ENCODE measurements around the gene MBNL2.

Gene MBNL2

DNA sequence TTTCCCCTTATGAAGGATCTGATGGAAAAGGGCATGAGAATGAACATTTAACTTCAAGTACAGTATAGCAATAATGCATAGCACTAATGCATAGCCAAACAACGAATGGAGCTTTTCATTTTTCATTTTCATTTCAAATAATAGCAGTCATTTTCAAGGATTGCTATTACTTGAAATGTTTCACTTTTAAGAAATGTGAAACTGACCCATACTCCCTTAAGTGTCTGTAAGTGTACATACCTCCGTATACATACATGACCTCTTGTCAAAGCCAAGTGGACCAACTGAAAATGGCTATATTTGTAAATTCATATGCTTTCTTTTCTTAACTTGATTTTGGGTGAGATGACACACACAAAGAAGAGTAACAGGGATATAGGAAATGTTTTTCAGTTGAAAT is 215.6 kb downstream of the MBNL2 start:
- H3K4me2 ChIP-seq (ENCODE audit: low read depth, low read length): 0 out of 2 replicates have a peak overlapping the region, but pooled peaks have one; percentile 3
- DNase-seq: no peak
- peaks cover 62% of the 10 kb centered on the region for H3K79me2 ChIP-seq (ENCODE audit: low read length)
- H3K27me3 ChIP-seq (replicated peaks; ENCODE audit: insufficient read depth, low read length): no peaks in the 10 kb centered on the region
- no peaks in the 10 kb centered on the region for H3K9me3 ChIP-seq (replicated peaks; ENCODE audit: insufficient read depth, low read length)
- no peak overlapping the region for H3K4me3 ChIP-seq (ENCODE audit: low read length)
- H3K9me2 ChIP-seq (replicated peaks; ENCODE audit: insufficient read depth, low read length): no peaks in the 10 kb centered on the region
- TF ChIP-seq EZH2 (optimal IDR thresholded peaks at IDR 0.05; ENCODE audit: low read depth, low read length): no peak
- TF ChIP-seq, protein P1, sequence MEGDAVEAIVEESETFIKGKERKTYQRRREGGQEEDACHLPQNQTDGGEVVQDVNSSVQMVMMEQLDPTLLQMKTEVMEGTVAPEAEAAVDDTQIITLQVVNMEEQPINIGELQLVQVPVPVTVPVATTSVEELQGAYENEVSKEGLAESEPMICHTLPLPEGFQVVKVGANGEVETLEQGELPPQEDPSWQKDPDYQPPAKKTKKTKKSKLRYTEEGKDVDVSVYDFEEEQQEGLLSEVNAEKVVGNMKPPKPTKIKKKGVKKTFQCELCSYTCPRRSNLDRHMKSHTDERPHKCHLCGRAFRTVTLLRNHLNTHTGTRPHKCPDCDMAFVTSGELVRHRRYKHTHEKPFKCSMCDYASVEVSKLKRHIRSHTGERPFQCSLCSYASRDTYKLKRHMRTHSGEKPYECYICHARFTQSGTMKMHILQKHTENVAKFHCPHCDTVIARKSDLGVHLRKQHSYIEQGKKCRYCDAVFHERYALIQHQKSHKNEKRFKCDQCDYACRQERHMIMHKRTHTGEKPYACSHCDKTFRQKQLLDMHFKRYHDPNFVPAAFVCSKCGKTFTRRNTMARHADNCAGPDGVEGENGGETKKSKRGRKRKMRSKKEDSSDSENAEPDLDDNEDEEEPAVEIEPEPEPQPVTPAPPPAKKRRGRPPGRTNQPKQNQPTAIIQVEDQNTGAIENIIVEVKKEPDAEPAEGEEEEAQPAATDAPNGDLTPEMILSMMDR (IDR thresholded peaks at IDR 0.05; ENCODE audit: low read length): no peak
- TF ChIP-seq EZH2phosphoT487 (IDR thresholded peaks at IDR 0.05; ENCODE audit: low read length): no peak
- H4K20me1 ChIP-seq (ENCODE audit: insufficient read depth, low read length): no peaks in the 10 kb centered on the region
- H3K27ac ChIP-seq (ENCODE audit: low read length): no peak overlapping the region
- H3K4me1 ChIP-seq (ENCODE audit: low read length): peaks cover 15% of the 10 kb centered on the region; the same call in 1 of the 2 replicates
- H3F3A ChIP-seq (ENCODE audit: insufficient read depth, low read length): peaks cover 7% of the 10 kb centered on the region; the same call in 1 of the 2 replicates
- H2AFZ ChIP-seq (ENCODE audit: low read length): no peak overlapping the region
- H3K36me3 ChIP-seq (replicated peaks; ENCODE audit: insufficient read depth, low read length): no peaks in the 10 kb centered on the region
- H3K9ac ChIP-seq (ENCODE audit: low read length): no peak overlapping the region

DNA sequence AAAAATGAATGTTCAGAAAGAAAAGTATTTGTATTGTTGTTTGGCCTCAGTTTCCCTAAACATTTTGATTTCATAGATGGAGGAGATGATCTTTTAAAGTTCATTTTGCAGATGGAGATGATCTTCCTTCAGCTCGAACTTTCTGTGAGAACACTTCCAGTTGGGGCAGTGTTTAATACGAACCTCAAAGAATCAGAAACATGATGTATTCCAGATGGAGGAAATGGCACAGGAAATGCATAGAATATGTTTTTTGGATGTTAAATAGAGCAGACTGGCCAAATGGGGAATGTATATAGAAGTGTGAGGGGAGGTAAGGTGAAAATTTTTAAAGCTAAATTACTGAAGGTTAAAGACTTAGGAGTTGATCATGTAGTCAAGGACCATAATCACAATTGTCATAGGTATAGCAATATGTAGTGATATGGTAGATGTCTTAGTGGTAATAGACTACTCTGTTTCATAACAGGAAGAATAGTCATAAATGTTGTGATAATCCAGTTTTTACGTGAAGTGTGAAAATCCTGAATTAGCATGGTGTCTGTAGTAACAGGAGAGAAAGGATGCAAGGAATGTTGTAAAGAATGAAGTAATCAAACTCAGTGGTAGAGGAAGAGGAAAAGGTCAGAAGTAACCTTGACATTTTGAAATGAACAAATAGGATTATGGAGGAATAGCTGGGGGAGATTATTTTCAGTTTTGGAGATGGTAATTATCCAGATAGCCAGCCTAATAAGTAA is 216.9 kb downstream of the MBNL2 start:
- no peak for DNase-seq
- Histone ChIP-seq H3K27ac (ENCODE audit: low read length) (no peak overlapping the region), H3K36me3 (replicated peaks; ENCODE audit: insufficient read depth, low read length) (no peaks in the 10 kb centered on the region), H3K4me3 (ENCODE audit: low read length) (no peak overlapping the region), H3K27me3 (replicated peaks; ENCODE audit: insufficient read depth, low read length) (no peaks in the 10 kb centered on the region), H2AFZ (ENCODE audit: low read length) (no peak overlapping the region), H3K79me2 (ENCODE audit: low read length) (peaks cover 70% of the 10 kb centered on the region), H3K4me1 (ENCODE audit: low read length) (peaks cover 15% of the 10 kb centered on the region; the same call in 1 of the 2 replicates), H4K20me1 (ENCODE audit: insufficient read depth, low read length) (no peaks in the 10 kb centered on the region), H3K4me2 (ENCODE audit: low read depth, low read length) (no peak overlapping the region), H3K9ac (ENCODE audit: low read length) (no peak overlapping the region), H3K9me2 (replicated peaks; ENCODE audit: insufficient read depth, low read length) (no peaks in the 10 kb centered on the region), H3K9me3 (replicated peaks; ENCODE audit: insufficient read depth, low read length) (no peaks in the 10 kb centered on the region), H3F3A (ENCODE audit: insufficient read depth, low read length) (0 out of 2 replicates have a peak, but pooled peaks cover 3% of the 10 kb centered on the region)
- TF ChIP-seq EZH2phosphoT487 (IDR thresholded peaks at IDR 0.05; ENCODE audit: low read length) (no peak), EZH2 (optimal IDR thresholded peaks at IDR 0.05; ENCODE audit: low read depth, low read length) (no peak)
- TF ChIP-seq, protein P1 (IDR thresholded peaks at IDR 0.05; ENCODE audit: low read length): no peak

DNA sequence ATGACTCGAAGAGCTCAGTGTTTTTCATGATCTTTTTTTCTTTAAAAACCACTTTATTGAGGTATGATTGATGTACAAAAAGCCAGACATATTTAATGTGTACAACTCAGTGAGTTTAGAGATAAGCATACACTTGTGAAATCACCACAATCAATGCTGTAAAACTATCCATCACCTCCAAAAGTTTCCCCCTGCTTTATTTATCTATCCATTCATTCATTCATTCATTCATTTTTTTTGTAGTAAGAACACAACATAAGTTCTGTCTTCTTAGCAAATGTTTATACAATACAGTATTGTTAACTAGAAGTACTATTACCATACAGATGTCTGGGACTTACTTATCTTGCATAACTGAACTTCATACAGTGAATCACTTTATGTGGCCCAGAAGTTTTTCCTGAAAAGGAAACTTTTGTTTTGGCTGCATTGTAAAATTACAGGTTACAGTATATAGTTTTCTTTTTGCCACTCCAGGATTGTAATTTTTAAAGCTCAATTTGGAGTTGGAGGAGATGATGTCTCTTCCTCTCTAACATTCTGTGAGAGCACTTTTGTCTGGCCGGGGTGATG is 218.6 kb downstream of the MBNL2 start:
- Histone ChIP-seq H3K79me2 (ENCODE audit: low read length) (peaks cover 66% of the 10 kb centered on the region), H2AFZ (ENCODE audit: low read length) (no peak overlapping the region), H3F3A (ENCODE audit: insufficient read depth, low read length) (0 out of 2 replicates have a peak, but pooled peaks cover 3% of the 10 kb centered on the region), H3K27me3 (replicated peaks; ENCODE audit: insufficient read depth, low read length) (no peaks in the 10 kb centered on the region), H4K20me1 (ENCODE audit: insufficient read depth, low read length) (no peaks in the 10 kb centered on the region), H3K4me2 (ENCODE audit: low read depth, low read length) (no peak overlapping the region), H3K36me3 (replicated peaks; ENCODE audit: insufficient read depth, low read length) (no peaks in the 10 kb centered on the region), H3K9me3 (replicated peaks; ENCODE audit: insufficient read depth, low read length) (no peaks in the 10 kb centered on the region), H3K4me3 (ENCODE audit: low read length) (no peak overlapping the region), H3K9me2 (replicated peaks; ENCODE audit: insufficient read depth, low read length) (no peaks in the 10 kb centered on the region), H3K4me1 (ENCODE audit: low read length) (peaks cover 15% of the 10 kb centered on the region; the same call in 1 of the 2 replicates), H3K9ac (ENCODE audit: low read length) (no peak overlapping the region), H3K27ac (ENCODE audit: low read length) (no peak overlapping the region)
- no peak for DNase-seq
- TF ChIP-seq EZH2 (optimal IDR thresholded peaks at IDR 0.05; ENCODE audit: low read depth, low read length) (no peak), EZH2phosphoT487 (IDR thresholded peaks at IDR 0.05; ENCODE audit: low read length) (no peak)
- TF ChIP-seq, protein P1 (IDR thresholded peaks at IDR 0.05; ENCODE audit: low read length): no peak

Data from MM.1S (cell line).